ENCODE results near the gene ANKS4B.

DNA sequence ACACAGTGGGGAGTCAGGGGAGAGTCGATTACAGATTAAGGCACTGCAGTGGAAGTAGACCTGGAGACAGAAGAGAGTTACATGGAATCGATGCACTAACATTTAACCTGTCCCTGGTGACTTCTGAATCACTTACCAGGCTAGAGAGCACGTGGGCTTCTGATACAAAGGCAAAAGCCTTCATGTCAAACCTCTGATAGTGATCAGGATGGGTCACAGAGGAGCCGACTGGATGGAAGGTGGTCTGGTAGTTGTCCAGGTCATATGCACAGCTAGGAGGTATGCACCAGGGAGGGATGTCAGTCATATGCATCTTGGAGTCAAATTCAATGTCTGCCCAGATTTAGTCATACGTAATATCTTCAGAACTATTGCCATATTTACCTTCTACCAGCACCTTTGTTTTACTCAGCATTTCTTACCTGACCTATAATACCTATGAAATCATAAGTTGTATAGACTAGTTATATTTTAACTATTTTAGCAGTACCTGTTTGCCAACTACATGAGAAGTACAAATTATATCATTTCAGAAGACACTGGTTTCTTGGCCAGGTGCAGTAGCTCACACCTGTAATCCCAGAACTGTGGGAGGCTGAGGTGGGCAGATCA is 33.8 kb upstream of the ANKS4B start:
- TF ChIP-seq, protein P1, sequence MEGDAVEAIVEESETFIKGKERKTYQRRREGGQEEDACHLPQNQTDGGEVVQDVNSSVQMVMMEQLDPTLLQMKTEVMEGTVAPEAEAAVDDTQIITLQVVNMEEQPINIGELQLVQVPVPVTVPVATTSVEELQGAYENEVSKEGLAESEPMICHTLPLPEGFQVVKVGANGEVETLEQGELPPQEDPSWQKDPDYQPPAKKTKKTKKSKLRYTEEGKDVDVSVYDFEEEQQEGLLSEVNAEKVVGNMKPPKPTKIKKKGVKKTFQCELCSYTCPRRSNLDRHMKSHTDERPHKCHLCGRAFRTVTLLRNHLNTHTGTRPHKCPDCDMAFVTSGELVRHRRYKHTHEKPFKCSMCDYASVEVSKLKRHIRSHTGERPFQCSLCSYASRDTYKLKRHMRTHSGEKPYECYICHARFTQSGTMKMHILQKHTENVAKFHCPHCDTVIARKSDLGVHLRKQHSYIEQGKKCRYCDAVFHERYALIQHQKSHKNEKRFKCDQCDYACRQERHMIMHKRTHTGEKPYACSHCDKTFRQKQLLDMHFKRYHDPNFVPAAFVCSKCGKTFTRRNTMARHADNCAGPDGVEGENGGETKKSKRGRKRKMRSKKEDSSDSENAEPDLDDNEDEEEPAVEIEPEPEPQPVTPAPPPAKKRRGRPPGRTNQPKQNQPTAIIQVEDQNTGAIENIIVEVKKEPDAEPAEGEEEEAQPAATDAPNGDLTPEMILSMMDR (conservative IDR thresholded peaks at IDR 0.05; ENCODE audit: low read depth in 2 of 2), result no peak
- TF ChIP-seq EZH2 (IDR thresholded peaks at IDR 0.05; ENCODE audit: low read depth, unreplicated experiment), result no peak
- TF ChIP-seq, protein P2, sequence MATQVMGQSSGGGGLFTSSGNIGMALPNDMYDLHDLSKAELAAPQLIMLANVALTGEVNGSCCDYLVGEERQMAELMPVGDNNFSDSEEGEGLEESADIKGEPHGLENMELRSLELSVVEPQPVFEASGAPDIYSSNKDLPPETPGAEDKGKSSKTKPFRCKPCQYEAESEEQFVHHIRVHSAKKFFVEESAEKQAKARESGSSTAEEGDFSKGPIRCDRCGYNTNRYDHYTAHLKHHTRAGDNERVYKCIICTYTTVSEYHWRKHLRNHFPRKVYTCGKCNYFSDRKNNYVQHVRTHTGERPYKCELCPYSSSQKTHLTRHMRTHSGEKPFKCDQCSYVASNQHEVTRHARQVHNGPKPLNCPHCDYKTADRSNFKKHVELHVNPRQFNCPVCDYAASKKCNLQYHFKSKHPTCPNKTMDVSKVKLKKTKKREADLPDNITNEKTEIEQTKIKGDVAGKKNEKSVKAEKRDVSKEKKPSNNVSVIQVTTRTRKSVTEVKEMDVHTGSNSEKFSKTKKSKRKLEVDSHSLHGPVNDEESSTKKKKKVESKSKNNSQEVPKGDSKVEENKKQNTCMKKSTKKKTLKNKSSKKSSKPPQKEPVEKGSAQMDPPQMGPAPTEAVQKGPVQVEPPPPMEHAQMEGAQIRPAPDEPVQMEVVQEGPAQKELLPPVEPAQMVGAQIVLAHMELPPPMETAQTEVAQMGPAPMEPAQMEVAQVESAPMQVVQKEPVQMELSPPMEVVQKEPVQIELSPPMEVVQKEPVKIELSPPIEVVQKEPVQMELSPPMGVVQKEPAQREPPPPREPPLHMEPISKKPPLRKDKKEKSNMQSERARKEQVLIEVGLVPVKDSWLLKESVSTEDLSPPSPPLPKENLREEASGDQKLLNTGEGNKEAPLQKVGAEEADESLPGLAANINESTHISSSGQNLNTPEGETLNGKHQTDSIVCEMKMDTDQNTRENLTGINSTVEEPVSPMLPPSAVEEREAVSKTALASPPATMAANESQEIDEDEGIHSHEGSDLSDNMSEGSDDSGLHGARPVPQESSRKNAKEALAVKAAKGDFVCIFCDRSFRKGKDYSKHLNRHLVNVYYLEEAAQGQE (IDR thresholded peaks at IDR 0.05; ENCODE audit: unreplicated experiment), result no peak
- TF ChIP-seq POLR2AphosphoS5 (IDR thresholded peaks at IDR 0.05; ENCODE audit: low read depth), result no peak
- no peak for TF ChIP-seq CREB1 (CRISPR knock-in tag; IDR thresholded peaks at IDR 0.05; ENCODE audit: low read depth)
- no peak for TF ChIP-seq STAT1 (IDR thresholded peaks at IDR 0.05; ENCODE audit: unreplicated experiment)
- no peak for TF ChIP-seq JUNB (IDR thresholded peaks at IDR 0.05; ENCODE audit: unreplicated experiment)
- TF ChIP-seq, protein P3, sequence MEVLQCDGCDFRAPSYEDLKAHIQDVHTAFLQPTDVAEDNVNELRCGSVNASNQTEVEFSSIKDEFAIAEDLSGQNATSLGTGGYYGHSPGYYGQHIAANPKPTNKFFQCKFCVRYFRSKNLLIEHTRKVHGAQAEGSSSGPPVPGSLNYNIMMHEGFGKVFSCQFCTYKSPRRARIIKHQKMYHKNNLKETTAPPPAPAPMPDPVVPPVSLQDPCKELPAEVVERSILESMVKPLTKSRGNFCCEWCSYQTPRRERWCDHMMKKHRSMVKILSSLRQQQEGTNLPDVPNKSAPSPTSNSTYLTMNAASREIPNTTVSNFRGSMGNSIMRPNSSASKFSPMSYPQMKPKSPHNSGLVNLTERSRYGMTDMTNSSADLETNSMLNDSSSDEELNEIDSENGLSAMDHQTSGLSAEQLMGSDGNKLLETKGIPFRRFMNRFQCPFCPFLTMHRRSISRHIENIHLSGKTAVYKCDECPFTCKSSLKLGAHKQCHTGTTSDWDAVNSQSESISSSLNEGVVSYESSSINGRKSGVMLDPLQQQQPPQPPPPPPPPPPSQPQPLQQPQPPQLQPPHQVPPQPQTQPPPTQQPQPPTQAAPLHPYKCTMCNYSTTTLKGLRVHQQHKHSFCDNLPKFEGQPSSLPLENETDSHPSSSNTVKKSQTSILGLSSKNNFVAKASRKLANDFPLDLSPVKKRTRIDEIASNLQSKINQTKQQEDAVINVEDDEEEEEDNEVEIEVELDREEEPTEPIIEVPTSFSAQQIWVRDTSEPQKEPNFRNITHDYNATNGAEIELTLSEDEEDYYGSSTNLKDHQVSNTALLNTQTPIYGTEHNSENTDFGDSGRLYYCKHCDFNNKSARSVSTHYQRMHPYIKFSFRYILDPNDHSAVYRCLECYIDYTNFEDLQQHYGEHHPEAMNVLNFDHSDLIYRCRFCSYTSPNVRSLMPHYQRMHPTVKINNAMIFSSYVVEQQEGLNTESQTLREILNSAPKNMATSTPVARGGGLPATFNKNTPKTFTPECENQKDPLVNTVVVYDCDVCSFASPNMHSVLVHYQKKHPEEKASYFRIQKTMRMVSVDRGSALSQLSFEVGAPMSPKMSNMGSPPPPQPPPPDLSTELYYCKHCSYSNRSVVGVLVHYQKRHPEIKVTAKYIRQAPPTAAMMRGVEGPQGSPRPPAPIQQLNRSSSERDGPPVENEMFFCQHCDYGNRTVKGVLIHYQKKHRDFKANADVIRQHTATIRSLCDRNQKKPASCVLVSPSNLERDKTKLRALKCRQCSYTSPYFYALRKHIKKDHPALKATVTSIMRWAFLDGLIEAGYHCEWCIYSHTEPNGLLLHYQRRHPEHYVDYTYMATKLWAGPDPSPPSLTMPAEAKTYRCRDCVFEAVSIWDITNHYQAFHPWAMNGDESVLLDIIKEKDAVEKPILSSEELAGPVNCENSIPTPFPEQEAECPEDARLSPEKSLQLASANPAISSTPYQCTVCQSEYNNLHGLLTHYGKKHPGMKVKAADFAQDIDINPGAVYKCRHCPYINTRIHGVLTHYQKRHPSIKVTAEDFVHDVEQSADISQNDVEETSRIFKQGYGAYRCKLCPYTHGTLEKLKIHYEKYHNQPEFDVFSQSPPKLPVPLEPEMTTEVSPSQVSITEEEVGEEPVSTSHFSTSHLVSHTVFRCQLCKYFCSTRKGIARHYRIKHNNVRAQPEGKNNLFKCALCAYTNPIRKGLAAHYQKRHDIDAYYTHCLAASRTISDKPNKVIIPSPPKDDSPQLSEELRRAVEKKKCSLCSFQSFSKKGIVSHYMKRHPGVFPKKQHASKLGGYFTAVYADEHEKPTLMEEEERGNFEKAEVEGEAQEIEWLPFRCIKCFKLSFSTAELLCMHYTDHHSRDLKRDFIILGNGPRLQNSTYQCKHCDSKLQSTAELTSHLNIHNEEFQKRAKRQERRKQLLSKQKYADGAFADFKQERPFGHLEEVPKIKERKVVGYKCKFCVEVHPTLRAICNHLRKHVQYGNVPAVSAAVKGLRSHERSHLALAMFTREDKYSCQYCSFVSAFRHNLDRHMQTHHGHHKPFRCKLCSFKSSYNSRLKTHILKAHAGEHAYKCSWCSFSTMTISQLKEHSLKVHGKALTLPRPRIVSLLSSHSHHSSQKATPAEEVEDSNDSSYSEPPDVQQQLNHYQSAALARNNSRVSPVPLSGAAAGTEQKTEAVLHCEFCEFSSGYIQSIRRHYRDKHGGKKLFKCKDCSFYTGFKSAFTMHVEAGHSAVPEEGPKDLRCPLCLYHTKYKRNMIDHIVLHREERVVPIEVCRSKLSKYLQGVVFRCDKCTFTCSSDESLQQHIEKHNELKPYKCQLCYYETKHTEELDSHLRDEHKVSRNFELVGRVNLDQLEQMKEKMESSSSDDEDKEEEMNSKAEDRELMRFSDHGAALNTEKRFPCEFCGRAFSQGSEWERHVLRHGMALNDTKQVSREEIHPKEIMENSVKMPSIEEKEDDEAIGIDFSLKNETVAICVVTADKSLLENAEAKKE (CRISPR knock-in tag; IDR thresholded peaks at IDR 0.05), result no peak
- TF ChIP-seq, protein P4, sequence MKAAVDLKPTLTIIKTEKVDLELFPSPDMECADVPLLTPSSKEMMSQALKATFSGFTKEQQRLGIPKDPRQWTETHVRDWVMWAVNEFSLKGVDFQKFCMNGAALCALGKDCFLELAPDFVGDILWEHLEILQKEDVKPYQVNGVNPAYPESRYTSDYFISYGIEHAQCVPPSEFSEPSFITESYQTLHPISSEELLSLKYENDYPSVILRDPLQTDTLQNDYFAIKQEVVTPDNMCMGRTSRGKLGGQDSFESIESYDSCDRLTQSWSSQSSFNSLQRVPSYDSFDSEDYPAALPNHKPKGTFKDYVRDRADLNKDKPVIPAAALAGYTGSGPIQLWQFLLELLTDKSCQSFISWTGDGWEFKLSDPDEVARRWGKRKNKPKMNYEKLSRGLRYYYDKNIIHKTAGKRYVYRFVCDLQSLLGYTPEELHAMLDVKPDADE (IDR thresholded peaks at IDR 0.05), result no peak
- no peak for TF ChIP-seq EZH2phosphoT487 (IDR thresholded peaks at IDR 0.05; ENCODE audit: unreplicated experiment)
- TF ChIP-seq ZNF114 (CRISPR knock-in tag; IDR thresholded peaks at IDR 0.05), result no peak
- TF ChIP-seq ZNF331 (CRISPR knock-in tag; IDR thresholded peaks at IDR 0.05; ENCODE audit: low read depth), result no peak

Data from GM23338 (cell line).